ENCODE data around the gene CIDEA. TPM values are rescaled to one million over a fixed set of nuclear protein-coding genes. Genes with fewer than 3 reads are reported as not detected.

The CIDEA gene
- total RNA-seq, 6 donors from 2014 or later: not detected

DNA sequence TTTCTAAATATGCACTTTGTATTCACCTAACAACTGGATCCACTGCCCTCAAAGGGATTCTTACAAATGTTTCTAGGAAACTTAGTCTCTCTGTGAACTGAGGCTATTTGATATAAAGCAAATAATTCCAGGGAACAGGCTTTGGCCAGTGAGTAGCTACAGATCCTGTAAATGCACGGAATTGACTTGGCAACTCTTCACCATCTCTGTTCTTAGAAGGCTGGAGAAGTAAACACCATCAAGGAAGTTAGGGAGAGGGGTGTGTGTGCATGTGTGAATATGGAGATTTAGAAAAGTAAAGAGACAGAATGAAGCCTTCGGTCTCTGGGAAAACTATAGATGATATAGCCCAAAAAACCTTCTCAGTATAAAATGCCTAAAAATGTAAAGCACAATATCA, 10.7 kb downstream of the CIDEA start:
- H3K4me3 ChIP-seq: no peak overlapping the region
- no peak for TF ChIP-seq POLR2AphosphoS5 (IDR thresholded peaks at IDR 0.05)
- TF ChIP-seq POLR2A (IDR thresholded peaks at IDR 0.05): no peak
- TF ChIP-seq, protein P1, sequence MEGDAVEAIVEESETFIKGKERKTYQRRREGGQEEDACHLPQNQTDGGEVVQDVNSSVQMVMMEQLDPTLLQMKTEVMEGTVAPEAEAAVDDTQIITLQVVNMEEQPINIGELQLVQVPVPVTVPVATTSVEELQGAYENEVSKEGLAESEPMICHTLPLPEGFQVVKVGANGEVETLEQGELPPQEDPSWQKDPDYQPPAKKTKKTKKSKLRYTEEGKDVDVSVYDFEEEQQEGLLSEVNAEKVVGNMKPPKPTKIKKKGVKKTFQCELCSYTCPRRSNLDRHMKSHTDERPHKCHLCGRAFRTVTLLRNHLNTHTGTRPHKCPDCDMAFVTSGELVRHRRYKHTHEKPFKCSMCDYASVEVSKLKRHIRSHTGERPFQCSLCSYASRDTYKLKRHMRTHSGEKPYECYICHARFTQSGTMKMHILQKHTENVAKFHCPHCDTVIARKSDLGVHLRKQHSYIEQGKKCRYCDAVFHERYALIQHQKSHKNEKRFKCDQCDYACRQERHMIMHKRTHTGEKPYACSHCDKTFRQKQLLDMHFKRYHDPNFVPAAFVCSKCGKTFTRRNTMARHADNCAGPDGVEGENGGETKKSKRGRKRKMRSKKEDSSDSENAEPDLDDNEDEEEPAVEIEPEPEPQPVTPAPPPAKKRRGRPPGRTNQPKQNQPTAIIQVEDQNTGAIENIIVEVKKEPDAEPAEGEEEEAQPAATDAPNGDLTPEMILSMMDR (IDR thresholded peaks at IDR 0.05): no peak
- no peak for TF ChIP-seq EP300 (IDR thresholded peaks at IDR 0.05)
- 43 to 64% methylated on average over 2 of the region's 2 CpGs for WGBS, 2 donors

DNA sequence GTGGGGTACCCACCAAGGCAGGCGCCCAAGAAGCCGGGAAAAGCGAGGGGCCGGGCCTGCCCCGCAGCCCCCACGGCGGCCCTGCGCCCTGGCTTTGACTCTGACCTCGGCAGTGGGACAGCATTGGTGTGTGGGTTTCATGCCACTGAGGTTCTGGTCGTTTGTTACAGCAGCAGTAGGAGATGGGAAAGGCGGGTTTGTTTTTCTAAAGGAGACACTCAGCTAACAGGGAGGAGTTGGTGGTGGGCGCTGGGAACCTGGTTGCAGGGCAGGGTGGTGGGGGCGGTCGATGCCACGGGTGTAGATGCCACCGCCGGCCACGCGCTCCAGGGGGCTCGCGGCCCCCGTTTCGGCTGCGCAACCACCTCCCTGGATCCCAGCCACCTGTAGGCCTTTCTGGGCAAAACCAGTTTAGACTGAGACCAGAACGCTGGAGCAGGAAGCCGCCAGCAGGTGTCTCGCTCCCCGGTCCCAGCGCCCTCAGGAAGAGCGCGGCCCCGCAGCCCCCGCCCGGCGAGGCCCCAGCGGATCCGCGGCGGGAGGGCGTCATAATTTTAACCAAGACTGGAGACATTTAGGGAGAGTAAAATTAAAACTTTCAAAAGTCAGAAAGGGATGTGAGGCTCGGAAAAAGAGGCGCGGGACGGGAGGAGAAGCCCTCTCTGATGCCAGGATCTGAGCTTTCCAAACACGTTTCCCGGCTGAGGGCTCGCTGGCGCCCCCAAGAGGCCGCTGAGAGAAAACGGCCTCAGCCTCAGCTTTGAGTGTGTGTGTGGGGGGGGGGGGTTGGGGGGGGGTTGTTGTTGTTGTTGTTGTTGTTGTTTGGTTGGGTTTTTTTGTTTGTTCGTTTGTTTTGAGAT, 17.4 kb downstream of the CIDEA start:
- Histone ChIP-seq H3K4me3 (peak overlapping the region in 3 of 4 donors; percentile 28 to 51 (median 46)), H3K9me3 (no peaks in the 10 kb centered on the region), H3K36me3 (no peaks in the 10 kb centered on the region), H3K27ac (peak overlapping the region; percentile 21 to 69 (median 53)), H3K27me3 (no peaks in the 10 kb centered on the region), H3K4me1 (peaks cover 0 to 11% (median 5%) of the 10 kb centered on the region in 4 donors)
- DNase-seq: peak; percentile 71 to 93
- 20 to 25% methylated on average over 40 to 50 of the region's 51 CpGs for WGBS, 2 donors
- TF ChIP-seq POLR2A (IDR thresholded peaks at IDR 0.05): no peak
- no peak for TF ChIP-seq EP300 (IDR thresholded peaks at IDR 0.05)
- TF ChIP-seq POLR2AphosphoS5 (IDR thresholded peaks at IDR 0.05): no peak
- TF ChIP-seq, protein P1 (IDR thresholded peaks at IDR 0.05): peak; percentile 67 to 85 (median 71)
- peak; percentile 79 to 95 for ATAC-seq (ENCODE audit: low FRiP score in 2 of 2)

More for the DNA sequence above, 10.7 kb downstream of the CIDEA start:
- Histone ChIP-seq H3K9me3 (no peaks in the 10 kb centered on the region), H3K36me3 (no peaks in the 10 kb centered on the region), H3K27me3 (no peaks in the 10 kb centered on the region), H3K27ac (no peak overlapping the region), H3K4me1 (no peaks in the 10 kb centered on the region)
- no peak for DNase-seq
- ATAC-seq (ENCODE audit: low FRiP score in 2 of 2): no peak

DNA sequence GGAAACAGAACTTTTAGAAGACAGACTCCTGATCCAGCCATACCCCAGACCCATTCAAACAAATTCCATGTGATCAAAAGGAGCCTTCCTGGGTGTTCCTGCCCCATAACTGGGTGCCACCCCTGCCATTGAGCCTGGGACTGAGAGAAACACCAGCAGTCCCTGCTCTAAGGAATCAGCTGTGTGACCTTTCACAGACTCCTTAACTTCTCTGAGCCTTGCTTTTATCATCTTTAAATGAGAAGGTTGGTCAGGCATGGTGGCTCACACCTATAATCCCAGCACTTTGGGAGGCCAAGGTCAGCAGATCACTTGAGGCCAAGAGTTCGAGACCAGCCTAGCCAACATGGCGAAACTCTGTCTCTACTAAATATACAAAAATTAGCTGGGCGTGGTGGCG, 20.6 kb downstream of the CIDEA start:
- ATAC-seq (ENCODE audit: low FRiP score in 2 of 2) (no peak), DNase-seq (no peak)
- H3K9me3 ChIP-seq: no peaks in the 10 kb centered on the region
- TF ChIP-seq POLR2A (IDR thresholded peaks at IDR 0.05) (no peak), POLR2AphosphoS5 (IDR thresholded peaks at IDR 0.05) (no peak), EP300 (IDR thresholded peaks at IDR 0.05) (no peak)
- TF ChIP-seq, protein P1 (IDR thresholded peaks at IDR 0.05): no peak
- 96 to 97% methylated on average over 4 of the region's 4 CpGs for WGBS, 2 donors
- no peak overlapping the region for H3K4me3 ChIP-seq
- no peaks in the 10 kb centered on the region for H3K36me3 ChIP-seq
- H3K27ac ChIP-seq: no peak overlapping the region
- H3K4me1 ChIP-seq: peaks cover 6 to 22% (median 14%) of the 10 kb centered on the region in 4 donors
- H3K27me3 ChIP-seq: no peaks in the 10 kb centered on the region

DNA sequence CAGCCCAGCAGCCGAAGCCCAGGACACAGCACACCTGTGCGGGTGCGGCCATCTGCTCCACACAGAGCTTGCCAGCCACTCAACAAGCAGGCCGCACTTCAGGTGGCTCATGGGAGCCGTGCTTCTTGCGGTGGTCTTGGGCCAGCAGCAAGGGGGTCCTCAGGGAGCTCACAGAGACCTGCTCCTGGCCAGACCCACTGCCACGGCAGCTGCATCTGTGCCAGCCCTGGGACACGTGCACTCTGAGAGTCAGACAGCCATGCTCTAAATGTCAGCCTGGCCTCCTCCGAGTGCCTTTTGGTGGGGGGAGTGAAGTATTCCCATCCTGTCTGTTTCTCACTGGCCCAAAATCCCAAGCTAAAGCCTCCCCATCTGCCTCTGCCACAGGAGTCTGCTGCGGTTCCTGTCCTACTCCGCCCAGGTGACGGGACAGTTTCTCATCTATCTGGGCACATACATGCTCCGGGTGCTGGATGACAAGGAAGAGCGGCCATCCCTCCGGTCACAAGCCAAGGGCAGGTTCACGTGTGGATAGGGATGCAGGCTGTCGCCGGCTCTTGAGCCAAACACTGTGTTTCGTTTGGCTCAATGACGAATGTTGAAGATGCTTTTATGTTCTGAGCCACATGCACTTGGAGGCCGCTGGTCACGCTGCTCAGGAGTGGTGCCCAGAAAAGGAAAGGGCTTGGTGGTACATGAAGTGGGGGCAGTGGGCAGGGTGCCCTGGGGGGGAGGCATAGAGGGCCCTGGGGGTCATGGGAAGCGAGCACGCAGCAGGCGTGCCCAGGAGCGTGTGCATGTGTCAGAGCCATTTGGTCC, 22.8 kb downstream of the CIDEA start:
- 87 to 94% methylated on average over 20 to 26 of the region's 26 CpGs for WGBS, 2 donors
- DNase-seq (peak in 1 of 2 donors; percentile 55), ATAC-seq (ENCODE audit: low FRiP score in 2 of 2) (no peak)
- Histone ChIP-seq H3K27me3 (no peaks in the 10 kb centered on the region), H3K36me3 (no peaks in the 10 kb centered on the region), H3K4me3 (no peak overlapping the region), H3K9me3 (no peaks in the 10 kb centered on the region), H3K27ac (no peak overlapping the region), H3K4me1 (peaks cover 6 to 15% (median 11%) of the 10 kb centered on the region in 4 donors)
- TF ChIP-seq EP300 (IDR thresholded peaks at IDR 0.05): no peak
- TF ChIP-seq POLR2A (IDR thresholded peaks at IDR 0.05): no peak
- no peak for TF ChIP-seq POLR2AphosphoS5 (IDR thresholded peaks at IDR 0.05)
- TF ChIP-seq, protein P1 (IDR thresholded peaks at IDR 0.05): no peak

Data from upper lobe of left lung (tissue), 6 donors.